HepG2 (cell line): ENCODE data around the gene SPTB.

Experiments
- CBX1 ChIP-seq: IDR thresholded peaks from one replicate; pipeline ENCODE4 v1.6.1; 2016; ENCODE audit warnings: antibody characterized with exemption, low read depth
- CEBPG ChIP-seq: IDR thresholded peaks from 2 replicates; pipeline ENCODE4 v1.6.1; 2016
- DMAP1 ChIP-seq: IDR thresholded peaks from 2 replicates; pipeline ENCODE4 v1.6.1; 2016
- DNMT3B ChIP-seq: conservative IDR thresholded peaks from 2 replicates; pipeline ENCODE4 v1.6.1; 2016; ENCODE audit warnings: missing biosample characterization, control low read depth
- ZNF331 ChIP-seq: sonication (generic); formaldehyde crosslinking; IDR thresholded peaks from 2 replicates; pipeline ENCODE4 v1.4.0; 2020; ENCODE audit warnings: missing genetic modification reagents
- ZNF33A ChIP-seq: sonication (generic); formaldehyde crosslinking; IDR thresholded peaks from 2 replicates; pipeline ENCODE4 v1.5.1; 2020; ENCODE audit warnings: missing genetic modification reagents, mild to moderate bottlenecking, moderate library complexity, borderline replicate concordance
- ZZZ3 ChIP-seq: sonication (generic); formaldehyde crosslinking; IDR thresholded peaks from 2 replicates; pipeline ENCODE4 v1.4.0; 2020; ENCODE audit warnings: missing genetic modification reagents, mild to moderate bottlenecking, borderline replicate concordance
- TF ChIP-seq, protein P1 (sequence below): sonication (generic); formaldehyde crosslinking; conservative IDR thresholded peaks from 2 replicates; pipeline ENCODE4 v1.8.0; 2022; ENCODE audit warnings: mild to moderate bottlenecking, moderate library complexity, missing genetic modification reagents

DNA sequence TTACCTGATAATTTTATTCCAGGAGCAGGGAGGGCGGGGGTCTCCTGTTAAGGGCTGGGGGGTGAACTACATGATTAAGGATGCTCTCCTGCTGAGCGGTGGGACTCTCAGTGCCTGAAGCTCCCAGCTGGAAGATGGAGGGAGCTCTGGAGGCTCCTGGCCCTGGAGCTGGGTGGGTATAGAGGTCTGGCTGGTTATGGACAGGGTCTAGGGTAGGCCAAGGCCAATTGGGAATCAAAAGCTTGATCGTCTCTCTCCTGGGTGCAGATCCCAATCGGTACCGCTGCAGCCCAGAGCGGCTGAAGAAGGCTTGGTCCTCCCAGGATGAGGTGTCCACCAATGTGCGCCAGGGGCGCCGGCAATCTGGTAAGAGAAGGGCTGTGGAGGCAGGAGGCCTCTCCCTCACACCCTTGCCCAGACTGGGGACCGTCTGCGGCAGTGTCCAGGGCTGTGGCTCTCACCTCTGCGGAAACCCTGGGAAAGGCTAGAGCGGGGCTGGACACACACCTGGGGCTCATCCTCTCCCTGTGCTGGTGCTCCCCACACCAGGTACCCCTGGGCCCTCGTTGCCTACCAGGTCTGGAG, 147.1 kb downstream of the SPTB start:
- no peak for TF ChIP-seq CEBPG (CRISPR knock-in tag)
- no peak for TF ChIP-seq ZNF331 (CRISPR knock-in tag)
- no peak for TF ChIP-seq ZZZ3
- TF ChIP-seq CBX1: no peak
- no peak for TF ChIP-seq ZNF33A (CRISPR knock-in tag)
- TF ChIP-seq DNMT3B (CRISPR knock-in tag): no peak
- TF ChIP-seq DMAP1 (CRISPR knock-in tag): no peak
- TF ChIP-seq, protein P1, sequence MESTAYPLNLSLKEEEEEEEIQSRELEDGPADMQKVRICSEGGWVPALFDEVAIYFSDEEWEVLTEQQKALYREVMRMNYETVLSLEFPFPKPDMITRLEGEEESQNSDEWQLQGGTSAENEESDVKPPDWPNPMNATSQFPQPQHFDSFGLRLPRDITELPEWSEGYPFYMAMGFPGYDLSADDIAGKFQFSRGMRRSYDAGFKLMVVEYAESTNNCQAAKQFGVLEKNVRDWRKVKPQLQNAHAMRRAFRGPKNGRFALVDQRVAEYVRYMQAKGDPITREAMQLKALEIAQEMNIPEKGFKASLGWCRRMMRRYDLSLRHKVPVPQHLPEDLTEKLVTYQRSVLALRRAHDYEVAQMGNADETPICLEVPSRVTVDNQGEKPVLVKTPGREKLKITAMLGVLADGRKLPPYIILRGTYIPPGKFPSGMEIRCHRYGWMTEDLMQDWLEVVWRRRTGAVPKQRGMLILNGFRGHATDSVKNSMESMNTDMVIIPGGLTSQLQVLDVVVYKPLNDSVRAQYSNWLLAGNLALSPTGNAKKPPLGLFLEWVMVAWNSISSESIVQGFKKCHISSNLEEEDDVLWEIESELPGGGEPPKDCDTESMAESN (CRISPR knock-in tag): no peak
